ENCODE results near the gene WSB2.
"Not testable (repeated sequence)": the region's sequence is repeated elsewhere in the genome, so short reads cannot be mapped to it uniquely, and the experiment has no call there.

The WSB2 gene

GRCh38 chr12:118035190-118036041, 25.6 kb downstream of the WSB2 start:
- peak; percentile 10 for DNase-seq (ENCODE audit: low read depth, low spot score)

GRCh38 chr12:118034429-118035189, 26.4 kb downstream of the WSB2 start:
- peak; percentile 31 for DNase-seq (ENCODE audit: low read depth, low spot score)

- no peak for DNase-seq (ENCODE audit: low read depth, low spot score)
Measured at GRCh38 chr12:118033902-118034301, 27.1 kb downstream of the WSB2 start.

DNA sequence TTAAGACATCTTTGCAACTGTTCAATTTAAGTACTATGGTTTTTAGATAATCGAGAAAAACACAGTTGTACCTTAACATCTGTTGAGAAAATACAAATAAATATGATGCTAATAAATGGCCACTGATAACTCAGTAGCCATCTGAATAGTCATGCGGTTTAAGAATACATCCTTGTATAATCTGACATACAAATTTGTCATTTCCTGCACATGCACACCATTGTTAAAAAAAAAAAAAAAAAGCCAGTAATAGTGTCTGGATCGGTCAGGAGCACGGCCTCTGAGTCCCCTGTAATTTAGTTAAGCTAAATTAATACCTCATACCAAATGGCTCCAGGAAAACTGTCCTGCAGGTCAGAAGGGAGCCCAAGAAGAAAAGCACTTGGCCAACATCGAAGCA, 27.7 kb downstream of the WSB2 start:
- DNase-seq (ENCODE audit: low read depth, low spot score) = no peak

DNA sequence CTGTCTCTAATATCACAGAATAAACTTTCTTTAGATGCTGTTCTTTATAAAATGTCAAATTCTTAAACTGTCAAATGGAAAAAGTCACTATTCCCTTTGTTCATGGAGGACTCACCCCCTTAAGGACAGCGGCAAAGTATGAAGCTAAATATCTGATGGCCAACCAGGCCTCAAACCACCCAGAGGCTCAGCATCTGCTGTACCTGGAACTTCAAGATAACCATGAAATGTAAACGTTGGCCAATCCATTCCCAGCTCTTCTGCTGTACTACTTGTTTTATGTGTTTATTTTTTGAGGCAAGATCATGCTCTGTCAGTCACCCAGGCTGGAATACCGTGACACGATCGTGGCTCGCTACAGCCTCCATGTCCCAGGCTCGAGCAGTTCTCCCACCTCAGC, 28.8 kb downstream of the WSB2 start:
- DNase-seq (ENCODE audit: low read depth, low spot score) = no peak

- no peak for DNase-seq (ENCODE audit: low read depth, low spot score)
Measured at GRCh38 chr12:118029166-118029565, 31.8 kb downstream of the WSB2 start.

- no peak for DNase-seq (ENCODE audit: low read depth, low spot score)
Measured at GRCh38 chr12:118025168-118025567, 35.8 kb downstream of the WSB2 start.

- DNase-seq (ENCODE audit: low read depth, low spot score) = no peak
Measured at GRCh38 chr12:118023301-118023860, 37.6 kb downstream of the WSB2 start.

DNA sequence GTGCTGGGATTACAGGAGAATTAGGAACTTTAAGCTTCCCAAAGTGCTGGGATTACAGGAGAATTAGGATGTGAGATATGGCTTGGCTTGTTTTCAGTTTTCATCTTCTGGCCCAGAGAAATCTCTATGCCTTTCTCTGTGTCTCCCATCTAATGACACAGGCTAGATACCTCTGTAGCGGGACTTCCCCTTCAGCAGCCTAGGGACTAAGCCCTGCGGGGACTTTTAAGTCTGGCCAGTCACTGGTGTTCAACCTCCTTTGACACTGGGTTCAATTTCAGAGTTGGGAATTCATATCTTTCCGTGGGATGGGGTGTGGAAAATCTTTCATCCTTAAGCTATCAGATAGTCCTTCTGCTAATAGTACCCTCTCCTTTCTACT, 38.3 kb downstream of the WSB2 start:
- DNase-seq (ENCODE audit: low read depth, low spot score) = no peak

- not testable (repeated sequence) for DNase-seq (ENCODE audit: low read depth, low spot score)
Measured at GRCh38 chr12:118022097-118022727, 38.8 kb downstream of the WSB2 start.

DNA sequence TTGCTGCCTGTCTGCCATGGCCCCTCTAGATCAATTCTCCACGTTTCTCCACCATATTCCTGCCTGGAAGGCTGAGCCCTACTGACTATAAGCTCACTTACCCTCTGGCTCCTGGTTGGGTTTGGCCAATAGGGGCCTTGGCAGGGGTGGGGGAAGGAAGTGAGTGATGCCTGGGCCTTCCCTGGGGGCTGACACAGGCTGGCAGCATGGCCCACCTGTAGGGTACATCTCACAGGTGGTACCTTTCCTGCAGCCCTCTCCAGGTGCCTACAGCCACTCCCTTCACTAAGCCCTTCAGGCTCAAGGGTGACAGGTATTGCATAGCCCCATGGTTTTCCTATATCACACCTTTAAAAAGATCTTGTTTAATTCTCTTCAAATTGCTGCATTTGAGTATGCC, 40.9 kb downstream of the WSB2 start:
- DNase-seq (ENCODE audit: low read depth, low spot score) = no peak

GRCh38 chr12:118017926-118018325, 43.1 kb downstream of the WSB2 start:
- DNase-seq (ENCODE audit: low read depth, low spot score) = no peak

- DNase-seq (ENCODE audit: low read depth, low spot score) = peak; percentile 99
Measured at GRCh38 chr12:118016424-118017264, 44.3 kb downstream of the WSB2 start, which contains the start of gene RFC5. Gene RFC5 (plus strand): TSS chr12:118016703. CDS start chr12:118016828, 125 bp downstream.

DNA sequence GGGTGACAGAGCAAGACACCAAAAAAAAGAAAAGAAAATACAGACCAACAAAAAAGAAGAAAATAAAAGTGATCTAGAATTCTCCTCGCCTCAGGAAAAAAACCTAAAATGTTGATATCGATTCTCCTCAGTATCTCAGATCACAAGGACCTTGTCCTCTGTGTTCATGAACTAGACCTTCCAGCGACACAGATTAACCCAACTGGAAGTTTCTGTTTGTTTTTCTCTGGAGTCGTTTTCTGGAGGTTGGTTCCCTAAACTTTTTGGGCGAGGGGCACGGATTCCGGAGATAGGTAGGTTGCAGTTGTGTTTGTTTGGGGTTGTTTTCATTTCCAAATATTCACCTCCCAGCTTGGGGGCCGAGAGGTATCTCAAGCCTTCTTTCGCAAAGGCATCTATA, 45.0 kb downstream of the WSB2 start:
- no peak for DNase-seq (ENCODE audit: low read depth, low spot score)

DNA sequence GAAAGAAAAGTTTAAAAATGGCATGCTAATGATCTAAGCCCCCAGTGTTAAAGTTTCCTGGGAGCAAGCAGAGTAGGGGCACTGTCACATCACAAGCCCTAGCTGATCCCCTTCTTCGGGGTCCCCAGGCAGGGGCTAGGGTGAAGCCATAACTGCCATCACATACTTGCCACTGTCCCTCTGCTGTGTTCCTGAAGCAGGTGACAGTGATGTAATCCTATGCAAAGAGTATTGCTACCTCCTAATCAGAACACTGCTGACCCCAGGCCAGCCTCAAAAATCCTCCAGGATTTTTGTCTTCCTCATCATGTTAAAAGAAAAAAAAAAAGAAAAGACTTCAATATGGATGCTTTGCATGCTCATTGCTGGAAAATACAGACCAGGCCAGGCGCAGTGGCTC, 45.7 kb downstream of the WSB2 start:
- no peak for DNase-seq (ENCODE audit: low read depth, low spot score)

GRCh38 chr12:118013283-118013682, 47.7 kb downstream of the WSB2 start:
- no peak for DNase-seq (ENCODE audit: low read depth, low spot score)

- DNase-seq (ENCODE audit: low read depth, low spot score) = no peak
Measured at GRCh38 chr12:118011961-118012360, 49.0 kb downstream of the WSB2 start.

GRCh38 chr12:118011377-118011776, 49.6 kb downstream of the WSB2 start:
- no peak for DNase-seq (ENCODE audit: low read depth, low spot score)

- no peak for DNase-seq (ENCODE audit: low read depth, low spot score)
Measured at GRCh38 chr12:118010903-118011302, 50.1 kb downstream of the WSB2 start.

DNA sequence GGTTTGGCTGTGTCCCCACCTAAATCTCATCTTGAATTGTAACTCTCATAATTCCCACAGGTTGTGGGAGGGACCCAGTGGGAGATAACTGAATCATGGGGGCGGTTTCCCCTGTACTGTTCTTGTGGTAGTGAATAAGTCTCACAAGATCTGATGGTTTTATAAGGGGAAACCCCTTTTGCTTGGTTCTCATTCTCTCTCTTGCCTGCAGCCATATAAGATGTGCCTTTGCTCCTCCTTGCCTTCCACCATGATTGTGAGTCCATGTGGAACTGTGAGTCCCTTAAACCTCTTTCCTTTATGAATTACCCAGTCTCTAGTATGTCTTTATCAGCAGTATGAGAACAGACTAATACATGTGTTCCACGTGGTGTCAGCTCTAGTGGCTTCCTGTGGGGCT, 61.2 kb downstream of the WSB2 start:
- DNase-seq (ENCODE audit: low read depth, low spot score) = not testable (repeated sequence)

DNA sequence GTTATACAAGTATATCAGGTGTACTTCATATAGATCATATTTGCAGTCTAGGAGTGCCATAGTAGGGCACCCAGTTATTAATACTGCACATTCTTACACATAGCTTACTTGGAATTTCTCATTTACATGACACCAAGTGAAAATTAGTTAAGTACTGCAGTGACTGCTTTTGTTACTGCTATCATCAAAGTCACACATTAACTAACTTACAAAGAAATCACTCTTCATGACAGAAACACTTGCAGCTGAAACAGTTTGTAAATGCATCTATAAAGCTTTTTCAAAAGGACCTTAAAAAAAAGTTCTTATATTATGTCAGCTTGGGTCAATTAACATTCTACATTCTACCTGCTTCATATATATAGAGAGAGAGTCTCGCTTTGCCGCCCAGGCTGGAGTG, 62.3 kb downstream of the WSB2 start:
- DNase-seq (ENCODE audit: low read depth, low spot score) = no peak
